CD4-positive, alpha-beta T cell (primary cell): ENCODE data around the gene APLP2. TPM values are rescaled to one million over a fixed set of nuclear protein-coding genes. Genes with fewer than 3 reads are reported as not detected.
A peak's percentile ranks its signal among the peaks of the same experiment; 100 is the strongest.

ENCODE experiments used
- ATAC-seq: fragments of 200-7000 bp; cut with Tn5 transposase; one replicate; pipeline ENCODE4 v1.10.0; 2022; ENCODE audit warnings: mild to moderate bottlenecking; ENCODE audit not compliant: poor library complexity
- CTCF ChIA-PET: fragments of 350-600 bp; sonication (Branson Sonifier 250); formaldehyde crosslinking; loops from one replicate; lab custom pipeline; 2021; ENCODE audit warnings: antibody characterized with exemption, inconsistent platforms; lab: Charles Lee
- POLR2A ChIA-PET: fragments of 350-600 bp; sonication (Branson Sonifier 250); formaldehyde crosslinking; loops from one replicate; lab custom pipeline; 2021; ENCODE audit warnings: antibody characterized with exemption, inconsistent platforms; lab: Charles Lee
- DNase-seq, 14 experiments: peaks; one replicate each; pipeline ENCODE4 v3.0.0-alpha.2; 2013 to 2020; ENCODE audit warnings: mixed read lengths in 2 of 14
- H3K27ac ChIP-seq, 2 donors: one replicate each; pipeline versions ENCODE4 v1.5.1 to v1.7.0; 2013; ENCODE audit warnings: low read length in 2 of 2, low read depth in 1 of 2, mild to moderate bottlenecking in 1 of 2
- H3K27me3 ChIP-seq, 2 experiments: 1 replicate in 1 of 2; 2 replicates in 1 of 2; pipeline versions ENCODE4 v1.6.1 to v1.7.0; 2013; ENCODE audit warnings: low read length in 2 of 2, control low read depth in 1 of 2, mild to moderate bottlenecking in 1 of 2, moderate library complexity in 1 of 2; ENCODE audit not compliant: insufficient read depth in 2 of 2, control insufficient read depth in 1 of 2
- H3K36me3 ChIP-seq: one replicate; pipeline ENCODE4 v1.6.1; 2013; ENCODE audit warnings: low read length, control low read depth; ENCODE audit not compliant: insufficient read depth
- H3K4me1 ChIP-seq: one replicate; pipeline ENCODE4 v1.6.1; 2013; ENCODE audit warnings: low read length, control low read depth; ENCODE audit not compliant: insufficient read depth
- H3K4me3 ChIP-seq: one replicate; pipeline ENCODE4 v1.5.1; 2013; ENCODE audit warnings: mild to moderate bottlenecking, low read length, moderate library complexity
- H3K9me3 ChIP-seq, 2 experiments: 1 replicate in 1 of 2; 2 replicates in 1 of 2; pipeline versions ENCODE4 v1.6.1 to v1.7.0; 2013; ENCODE audit warnings: low read length in 2 of 2, mild to moderate bottlenecking in 2 of 2, control low read depth in 1 of 2, moderate library complexity in 1 of 2; ENCODE audit not compliant: control insufficient read depth in 1 of 2, insufficient read depth in 1 of 2
- H3K27ac Mint-ChIP-seq: one replicate; pipeline ENCODE4 v1.8.0; 2020; ENCODE audit warnings: mixed read lengths
- H3K27me3 Mint-ChIP-seq: one replicate; pipeline ENCODE4 v1.8.0; 2021; ENCODE audit warnings: mixed read lengths
- H3K36me3 Mint-ChIP-seq: one replicate; pipeline ENCODE4 v1.8.0; 2021; ENCODE audit warnings: low read depth, mixed read lengths
- H3K4me1 Mint-ChIP-seq: one replicate; pipeline ENCODE4 v1.8.0; 2021; ENCODE audit warnings: low read depth, mixed read lengths
- H3K4me3 Mint-ChIP-seq: one replicate; pipeline ENCODE4 v1.8.0; 2020; ENCODE audit warnings: mild to moderate bottlenecking, mixed read lengths
- H3K9me3 Mint-ChIP-seq: one replicate; pipeline ENCODE4 v1.8.0; 2020; ENCODE audit warnings: mixed read lengths
- CTCF ChIP-seq: fragments of 200-600 bp; IDR thresholded peaks from one replicate; pipeline ENCODE4 v1.8.0; 2022; ENCODE audit warnings: antibody characterized with exemption, mild to moderate bottlenecking
- intact Hi-C, 2 experiments: fragments of 100-400 bp; cut with DNase I in 1 of 2; cut with micrococcal nuclease in 1 of 2; formaldehyde crosslinking; loops; one replicate each; pipeline versions ENCODE4 v1.15.1 to v1.9.0; 2023 to 2025; cut with DNase I, micrococcal nuclease
- total RNA-seq, 174 experiments: library from RNA in 2 of 174; stranded (reverse) in 2 of 174; gene quantifications; one replicate each; pipeline ENCODE4 v1.2.3 and lab custom pipeline; 2021 to 2026

APLP2 gene
- total RNA-seq, 2 experiments from 2014 or later, result 28.8 to 29.5 TPM

DNA sequence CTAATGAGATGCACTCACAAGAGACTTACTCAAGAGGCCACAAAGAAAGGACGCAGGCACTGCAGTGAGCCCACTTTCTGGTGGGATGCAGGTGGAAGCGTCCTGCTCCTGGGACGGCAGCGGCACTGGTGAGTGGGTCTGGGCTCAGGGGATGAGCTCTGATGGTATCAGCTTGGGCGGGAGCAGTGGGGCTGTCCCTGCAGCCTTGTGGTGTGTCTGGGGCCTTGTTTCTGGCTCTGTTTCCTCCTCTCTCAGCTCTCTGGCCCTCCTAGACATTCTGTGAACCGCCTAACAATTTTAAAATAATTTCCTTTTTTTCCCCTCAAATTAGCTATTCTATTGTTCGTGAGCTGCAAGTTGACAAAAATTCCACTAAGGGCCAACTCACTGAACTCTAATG lies 81.1 kb downstream of the APLP2 start:
- no peak for TF ChIP-seq CTCF
- no peak for DNase-seq
- no peaks in the 10 kb centered on the region for H3K36me3 Mint-ChIP-seq
- no peaks in the 10 kb centered on the region for H3K9me3 Mint-ChIP-seq
- H3K27ac ChIP-seq, result no peak overlapping the region
- H3K4me3 Mint-ChIP-seq, result no peak overlapping the region
- peaks cover 1% of the 10 kb centered on the region for H3K27me3 Mint-ChIP-seq
- H3K4me1 Mint-ChIP-seq, result peaks cover 20% of the 10 kb centered on the region
- no peaks in the 10 kb centered on the region for H3K36me3 ChIP-seq
- peaks cover 0 to 2% of the 10 kb centered on the region in 2 experiments for H3K27me3 ChIP-seq
- no peak for ATAC-seq
- CTCF ChIA-PET, result no interaction called here
- no peaks in the 10 kb centered on the region for H3K9me3 ChIP-seq
- intact Hi-C loops, result no loop called here
- H3K27ac Mint-ChIP-seq, result no peak overlapping the region
- peaks cover 16% of the 10 kb centered on the region for H3K4me1 ChIP-seq
- POLR2A ChIA-PET, result no interaction called here
- no peak overlapping the region for H3K4me3 ChIP-seq

- ATAC-seq, result no peak
- Histone ChIP-seq H3K4me1 (peaks cover 13% of the 10 kb centered on the region), H3K9me3 (no peaks in the 10 kb centered on the region), H3K27me3 (peaks cover 0 to 2% of the 10 kb centered on the region in 2 experiments), H3K4me3 (no peak overlapping the region), H3K27ac (no peak overlapping the region), H3K36me3 (no peaks in the 10 kb centered on the region)
- H3K9me3 Mint-ChIP-seq, result no peaks in the 10 kb centered on the region
- DNase-seq, result no peak
- POLR2A ChIA-PET, result no interaction called here
- H3K4me1 Mint-ChIP-seq, result peaks cover 18% of the 10 kb centered on the region
- H3K36me3 Mint-ChIP-seq, result no peaks in the 10 kb centered on the region
- no peak overlapping the region for H3K27ac Mint-ChIP-seq
- peaks cover 5% of the 10 kb centered on the region for H3K27me3 Mint-ChIP-seq
- CTCF ChIA-PET, result no interaction called here
- intact Hi-C loops, result no loop called here
- no peak for TF ChIP-seq CTCF
- H3K4me3 Mint-ChIP-seq, result no peak overlapping the region
Measured at GRCh38 chr11:130151196-130151595, 81.5 kb downstream of the APLP2 start.

DNA sequence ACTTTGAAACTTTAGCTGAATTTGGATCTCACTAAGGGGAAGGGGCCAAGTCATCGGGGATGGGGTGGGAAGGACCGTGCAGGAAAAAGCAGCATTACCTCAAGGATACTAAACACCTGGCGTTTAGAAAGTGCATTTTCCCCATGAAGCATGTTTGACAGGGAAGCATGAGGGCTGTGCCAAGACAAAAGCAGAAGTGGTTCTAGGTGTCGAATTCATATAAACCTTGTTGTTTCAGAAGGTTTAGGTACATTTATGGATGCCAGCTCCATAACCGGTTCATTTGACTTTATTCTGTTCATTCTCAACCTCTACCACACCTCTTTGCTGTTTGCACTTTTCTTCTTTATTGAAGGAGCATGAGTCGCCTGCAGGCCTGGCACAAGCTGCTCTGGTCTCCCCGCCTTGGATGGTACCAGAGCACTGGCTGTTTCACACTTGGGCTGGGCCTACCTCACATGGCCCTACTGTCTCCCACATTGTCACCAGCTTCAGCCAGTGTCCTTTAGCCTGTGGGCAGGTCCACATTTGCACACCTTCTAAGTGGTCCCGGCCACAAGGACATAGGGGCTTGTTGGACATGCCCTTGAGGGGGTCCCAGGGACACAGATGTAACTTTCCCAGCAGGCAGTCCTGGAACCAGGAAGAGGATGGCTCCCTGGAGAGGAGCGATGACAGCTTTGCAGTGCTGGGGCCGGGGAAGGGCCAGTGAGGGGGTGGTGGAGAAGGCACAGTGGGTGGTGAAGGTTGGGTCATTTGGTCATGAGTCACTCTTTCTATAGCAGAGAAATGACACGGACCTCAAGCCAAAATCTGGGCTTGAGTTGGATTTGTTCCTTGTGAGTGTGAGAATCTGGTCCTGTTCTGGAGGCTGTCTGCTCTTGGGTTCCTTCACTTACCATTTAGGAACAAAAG lies 86.7 kb downstream of the APLP2 start:
- no peak overlapping the region for H3K27ac Mint-ChIP-seq
- TF ChIP-seq CTCF, result no peak

More for the DNA sequence above, 86.7 kb downstream of the APLP2 start:
- Mint-ChIP-seq H3K36me3 (no peaks in the 10 kb centered on the region), H3K9me3 (no peaks in the 10 kb centered on the region), H3K27me3 (peaks cover 34% of the 10 kb centered on the region), H3K4me1 (peaks cover 22% of the 10 kb centered on the region), H3K4me3 (no peak overlapping the region)
- Histone ChIP-seq H3K27me3 (peaks cover 21 to 28% of the 10 kb centered on the region in 2 experiments), H3K9me3 (no peaks in the 10 kb centered on the region), H3K4me3 (no peak overlapping the region), H3K4me1 (peaks cover 13% of the 10 kb centered on the region), H3K27ac (no peak overlapping the region), H3K36me3 (no peaks in the 10 kb centered on the region)
- DNase-seq, result peak in 2 of 14 experiments; percentile 32 to 49
- ATAC-seq, result no peak
- ChIA-PET POLR2A (no interaction called here), CTCF (no interaction called here)
- intact Hi-C loops, result no loop called here
